Astrocyte of the cerebellum (primary cell): ENCODE data around the gene SF1.

Experiments used
- DNase-seq: peaks from one replicate; pipeline ENCODE4 v3.0.0-alpha.2; 2011; ENCODE audit warnings: low read depth
- H3K4me3 ChIP-seq: 2 replicates; pipeline ENCODE4 v1.5.1; 2011; ENCODE audit warnings: mild to moderate bottlenecking, low read depth, low read length, moderate library complexity
- in situ Hi-C: cut with HindIII; loops from 2 replicates; pipeline ENCODE4 v1.10.0; 2017; ENCODE audit warnings: low sequenced_read_pairs
- TF ChIP-seq, protein P1 (sequence below): IDR thresholded peaks from 2 replicates; pipeline ENCODE4 v1.5.1; 2012; ENCODE audit warnings: low read length, low read depth, moderate library complexity, mild to moderate bottlenecking; ENCODE audit errors: missing control alignments

Gene SF1

DNA sequence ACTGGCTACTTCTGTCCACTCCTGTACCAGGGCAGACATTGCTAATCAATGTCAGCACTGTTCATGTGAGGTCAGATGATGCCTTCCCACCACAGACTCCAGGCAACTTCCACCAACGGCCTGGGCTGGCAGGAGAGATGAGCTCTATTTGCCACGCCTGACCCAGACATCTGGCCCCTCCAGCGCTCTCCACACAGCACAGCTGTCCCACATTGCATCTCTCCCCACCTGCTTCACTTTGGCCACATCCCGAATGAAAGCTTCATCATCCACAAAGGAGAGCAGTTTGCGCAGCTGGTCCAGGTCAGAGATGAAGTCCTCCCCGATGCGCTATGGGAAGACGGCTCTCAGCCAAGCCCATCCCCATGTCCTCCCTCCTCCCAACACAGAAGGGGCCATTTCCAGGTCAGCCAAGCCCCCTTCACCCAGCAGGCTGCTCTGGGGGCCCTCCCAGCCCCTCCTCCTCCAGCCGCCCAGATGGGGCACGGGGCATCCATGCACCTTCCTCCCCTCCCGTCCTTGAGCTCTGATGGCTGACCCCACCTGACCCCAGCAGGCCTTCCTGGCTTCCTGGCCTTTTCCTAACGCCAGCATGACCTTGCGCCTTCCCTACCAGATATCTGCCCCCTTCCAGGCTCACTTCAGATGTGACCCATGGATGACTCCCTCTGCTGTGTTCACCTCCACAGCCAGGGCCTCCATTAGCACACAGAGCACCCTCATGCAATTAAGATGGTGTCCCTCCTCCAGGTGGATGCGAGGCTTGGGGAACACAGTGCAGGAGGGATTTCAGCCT is 26.0 kb downstream of the SF1 start:
- H3K4me3 ChIP-seq = no peak overlapping the region
- TF ChIP-seq, protein P1, sequence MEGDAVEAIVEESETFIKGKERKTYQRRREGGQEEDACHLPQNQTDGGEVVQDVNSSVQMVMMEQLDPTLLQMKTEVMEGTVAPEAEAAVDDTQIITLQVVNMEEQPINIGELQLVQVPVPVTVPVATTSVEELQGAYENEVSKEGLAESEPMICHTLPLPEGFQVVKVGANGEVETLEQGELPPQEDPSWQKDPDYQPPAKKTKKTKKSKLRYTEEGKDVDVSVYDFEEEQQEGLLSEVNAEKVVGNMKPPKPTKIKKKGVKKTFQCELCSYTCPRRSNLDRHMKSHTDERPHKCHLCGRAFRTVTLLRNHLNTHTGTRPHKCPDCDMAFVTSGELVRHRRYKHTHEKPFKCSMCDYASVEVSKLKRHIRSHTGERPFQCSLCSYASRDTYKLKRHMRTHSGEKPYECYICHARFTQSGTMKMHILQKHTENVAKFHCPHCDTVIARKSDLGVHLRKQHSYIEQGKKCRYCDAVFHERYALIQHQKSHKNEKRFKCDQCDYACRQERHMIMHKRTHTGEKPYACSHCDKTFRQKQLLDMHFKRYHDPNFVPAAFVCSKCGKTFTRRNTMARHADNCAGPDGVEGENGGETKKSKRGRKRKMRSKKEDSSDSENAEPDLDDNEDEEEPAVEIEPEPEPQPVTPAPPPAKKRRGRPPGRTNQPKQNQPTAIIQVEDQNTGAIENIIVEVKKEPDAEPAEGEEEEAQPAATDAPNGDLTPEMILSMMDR = no peak
- in situ Hi-C loops = loop anchor here (5.0 to 25.0 kb wide), 2 partner anchors 35 to 110 kb away; no protein-coding TSS in a partner anchor
- no peak for DNase-seq

DNA sequence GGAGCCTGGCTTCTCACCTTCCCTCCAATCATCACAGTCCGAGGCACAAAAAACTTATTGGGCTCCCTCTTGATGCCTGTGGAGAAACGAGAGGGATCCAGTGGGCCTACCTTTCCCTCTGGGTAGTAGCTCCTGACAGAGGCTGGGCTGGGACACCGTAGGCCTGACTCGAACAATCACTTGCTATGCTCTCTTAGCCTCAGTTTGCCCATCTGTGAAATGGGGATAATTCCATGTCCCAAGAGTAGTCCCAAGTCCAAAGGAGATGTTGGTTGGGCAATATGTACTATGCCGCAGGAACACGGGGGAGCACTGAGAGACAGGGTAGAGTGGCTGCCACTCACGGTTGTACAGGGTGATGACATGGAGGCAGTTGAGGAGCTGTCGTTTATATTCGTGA is 26.8 kb downstream of the SF1 start:
- H3K4me3 ChIP-seq = no peak overlapping the region
- in situ Hi-C loops = loop anchor here (5.0 to 25.0 kb wide), 2 partner anchors 34 to 111 kb away; no protein-coding TSS in a partner anchor
- DNase-seq = no peak
- TF ChIP-seq, protein P1 = no peak

DNA sequence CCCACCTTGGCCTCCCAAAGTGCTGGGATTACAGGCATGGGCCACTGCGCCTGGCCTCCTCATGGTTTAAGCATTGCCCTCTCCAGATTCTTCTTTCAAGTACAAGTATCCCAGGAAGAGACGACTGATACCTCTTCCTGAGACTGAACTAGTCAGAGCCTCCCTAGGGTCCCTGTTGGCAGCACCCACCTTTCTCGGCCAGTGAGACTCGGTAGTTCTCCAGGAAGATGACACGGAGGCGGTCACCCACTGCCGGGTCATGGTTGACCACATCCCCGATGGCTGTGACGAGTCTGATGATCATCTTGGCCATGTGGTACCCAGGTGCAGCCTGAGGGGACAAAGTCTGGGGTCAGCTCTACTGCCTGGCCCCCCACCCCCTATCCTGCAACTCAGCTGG is 27.2 kb downstream of the SF1 start:
- TF ChIP-seq, protein P1 = no peak
- DNase-seq = no peak
- in situ Hi-C loops = loop anchor here (5.0 to 25.0 kb wide), 2 partner anchors 34 to 111 kb away; no protein-coding TSS in a partner anchor
- no peak overlapping the region for H3K4me3 ChIP-seq

DNA sequence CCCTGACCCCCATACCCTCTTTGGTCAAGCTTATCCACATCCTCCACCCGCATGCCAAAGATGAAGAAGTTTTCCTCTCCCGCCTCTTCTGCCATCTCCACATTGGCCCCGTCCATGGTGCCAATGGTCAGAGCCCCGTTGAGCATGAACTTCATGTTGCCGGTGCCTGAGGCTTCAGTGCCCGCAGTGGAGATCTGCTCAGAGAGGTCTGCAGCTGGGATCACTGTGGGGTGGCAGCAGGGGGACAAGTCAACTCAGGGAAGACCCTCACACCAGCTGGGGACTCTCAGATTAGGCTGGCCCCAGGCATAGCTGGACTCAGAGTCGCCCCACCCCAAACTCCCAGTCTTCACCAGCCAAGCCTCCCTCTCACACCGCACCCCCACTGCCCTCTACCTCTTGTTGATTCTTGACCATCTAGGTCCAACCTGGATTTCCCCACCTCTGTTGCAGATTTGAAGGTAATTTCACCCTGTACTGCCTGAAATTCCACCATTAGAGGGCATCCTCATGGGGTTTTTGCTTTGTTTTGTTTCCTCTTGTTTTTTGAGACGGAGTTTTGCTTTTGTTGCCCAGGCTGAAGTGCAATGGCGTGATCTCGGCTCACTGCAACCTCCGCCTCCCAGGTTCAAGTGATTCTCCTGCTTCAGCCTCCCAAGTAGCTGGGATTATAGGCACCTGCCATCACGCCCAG is 27.8 kb downstream of the SF1 start:
- in situ Hi-C loops = loop anchor here (5.0 to 25.0 kb wide), 2 partner anchors 33 to 112 kb away; no protein-coding TSS in a partner anchor
- DNase-seq = no peak
- TF ChIP-seq, protein P1 = peak; percentile 17
- H3K4me3 ChIP-seq = no peak overlapping the region

DNA sequence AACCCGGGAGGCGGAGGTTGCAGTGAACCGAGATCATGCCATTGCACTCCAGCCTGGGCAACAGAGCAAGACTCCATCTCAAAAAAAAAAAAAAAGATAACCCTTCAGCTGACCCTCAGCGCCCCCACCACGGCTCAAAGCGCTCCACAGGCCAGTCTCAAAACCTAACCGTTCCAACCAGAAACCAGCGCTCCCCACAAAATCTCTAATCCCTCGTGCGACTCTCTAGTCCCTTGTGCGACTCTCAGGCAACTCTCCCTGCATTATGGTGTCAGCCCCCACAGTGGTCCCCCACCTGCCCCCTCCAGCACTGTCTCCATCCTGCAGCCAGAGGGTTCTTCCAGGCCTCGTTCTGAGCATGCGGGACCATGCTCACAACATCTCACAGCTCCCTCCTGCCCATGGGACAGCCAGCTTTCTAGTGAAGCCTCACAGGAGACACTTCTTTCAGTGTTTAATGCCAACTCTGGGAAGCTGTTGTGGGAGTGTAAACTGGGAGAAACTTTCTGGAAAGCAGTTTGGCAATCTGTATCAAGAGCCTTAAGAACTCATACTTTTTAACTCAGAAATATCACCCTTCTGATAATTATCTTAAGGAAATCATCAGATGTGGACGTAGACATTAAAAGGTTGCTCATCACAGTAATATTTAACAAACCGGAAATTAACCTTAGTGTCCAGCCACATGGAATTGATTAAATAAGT is 30.2 kb downstream of the SF1 start:
- no peak for DNase-seq
- in situ Hi-C loops = no loop called here
- TF ChIP-seq, protein P1 = no peak
- H3K4me3 ChIP-seq = no peak overlapping the region

DNA sequence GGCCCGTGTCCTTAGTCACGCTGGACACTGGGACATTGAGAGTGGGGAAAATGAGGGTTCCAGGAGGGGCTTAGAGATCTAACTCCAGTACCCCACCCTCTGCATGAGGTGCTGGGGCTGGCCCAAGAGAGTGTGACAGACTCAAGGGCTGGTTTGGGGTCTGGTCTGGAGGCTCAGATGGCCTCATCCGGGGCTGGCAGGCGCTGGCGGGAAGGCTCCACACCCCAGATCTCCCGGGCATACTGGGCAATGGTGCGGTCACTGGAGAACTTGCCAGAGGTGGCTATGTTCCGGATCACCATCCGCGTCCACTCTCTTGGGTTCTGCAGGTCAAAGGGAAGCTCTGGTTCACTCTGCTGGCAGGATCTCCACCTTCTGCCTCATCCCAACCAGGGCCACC is 31.9 kb downstream of the SF1 start:
- no peak overlapping the region for H3K4me3 ChIP-seq
- DNase-seq = no peak
- in situ Hi-C loops = no loop called here
- TF ChIP-seq, protein P1 = no peak
